Measurements from ENCODE around the gene AGER.
"Not testable (repeated sequence)": the region's sequence is repeated elsewhere in the genome, so short reads cannot be mapped to it uniquely, and the experiment has no call there.

Gene AGER

DNA sequence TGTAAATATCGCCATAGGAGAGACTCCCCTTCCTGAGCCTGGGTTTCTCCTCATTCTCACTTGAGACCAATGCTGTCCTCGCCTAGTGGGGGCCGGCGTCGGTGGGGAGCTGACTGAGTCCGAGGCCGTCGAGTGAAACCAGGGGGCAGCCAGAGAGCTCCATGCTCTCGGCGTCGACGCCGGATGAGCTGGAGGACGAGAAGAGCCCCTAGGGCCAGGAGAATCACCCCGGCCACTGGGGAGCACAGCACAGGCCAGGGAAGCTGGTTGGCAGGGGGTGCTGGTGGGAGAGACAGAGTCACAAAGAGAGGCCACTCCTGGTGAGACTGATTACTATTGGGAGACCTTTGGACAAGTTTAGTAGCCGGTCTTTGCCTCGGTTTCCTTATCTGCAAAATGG, 14.8 kb upstream of the AGER start:
- DNase-seq (ENCODE audit: low read depth in 2 of 2), result no peak

DNA sequence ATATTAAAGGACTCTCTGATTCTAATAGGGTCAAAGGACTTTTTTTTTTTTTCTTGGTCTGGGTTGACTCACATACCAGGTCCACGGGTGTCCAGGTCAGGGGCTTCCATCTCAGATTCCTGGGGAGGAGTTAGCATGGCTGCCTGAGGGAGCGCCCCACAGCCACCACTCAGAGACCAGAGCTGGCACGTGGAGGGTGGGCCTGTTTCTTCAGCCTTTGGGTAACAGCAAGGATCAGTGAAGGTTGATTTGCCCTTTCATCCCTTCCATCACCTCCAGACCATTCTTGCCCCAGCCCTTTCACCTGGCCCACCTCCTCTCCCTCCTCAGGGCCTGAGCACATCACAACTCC, 14.3 kb upstream of the AGER start:
- DNase-seq (ENCODE audit: low read depth in 2 of 2), result no peak

GRCh38 chr6:32196682-32197616, 12.9 kb upstream of the AGER start:
- no peak for DNase-seq (ENCODE audit: low read depth in 2 of 2)

DNA sequence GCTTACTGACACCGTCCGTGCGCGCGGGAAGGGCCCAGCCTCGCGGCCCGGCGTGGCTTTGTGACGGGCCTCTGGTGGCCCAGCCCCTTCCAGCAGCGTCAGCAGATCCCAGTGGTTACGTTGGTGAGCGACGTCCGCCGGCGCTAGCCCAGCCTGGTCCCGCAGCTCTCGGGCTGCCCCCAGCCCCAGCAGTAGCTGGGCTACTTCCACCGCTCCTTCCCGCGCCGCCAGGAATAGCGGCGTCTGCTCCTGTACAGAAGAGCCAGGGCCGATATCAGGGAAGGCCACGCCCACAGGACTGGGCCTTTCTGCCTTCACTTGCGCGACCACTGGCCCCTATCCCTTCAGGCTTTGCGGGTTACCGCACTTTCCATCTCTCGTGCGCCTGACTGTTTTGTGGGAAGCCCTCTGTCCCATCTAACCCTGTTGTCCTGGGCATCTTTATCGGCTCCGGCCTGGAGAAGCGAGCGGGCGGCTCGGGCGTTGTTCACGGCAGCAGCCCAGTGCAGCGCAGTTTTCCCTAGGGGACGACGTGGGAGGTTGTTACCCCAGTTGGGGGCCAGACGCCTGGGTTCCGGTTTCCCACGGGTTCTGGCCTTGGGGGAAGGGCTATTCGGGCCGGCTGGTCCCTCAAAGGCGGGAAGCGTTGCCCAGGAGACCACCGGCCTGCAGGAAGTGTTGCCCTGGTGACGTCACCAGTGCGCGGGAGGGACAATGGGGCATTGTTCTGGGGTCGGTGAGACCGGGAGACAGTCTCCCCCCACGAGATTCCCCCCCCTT, 12.0 kb upstream of the AGER start:
- DNase-seq (ENCODE audit: low read depth in 2 of 2), result no peak

GRCh38 chr6:32195652-32195901, 11.5 kb upstream of the AGER start:
- DNase-seq (ENCODE audit: low read depth in 2 of 2), result peak; percentile 99 to 100

DNA sequence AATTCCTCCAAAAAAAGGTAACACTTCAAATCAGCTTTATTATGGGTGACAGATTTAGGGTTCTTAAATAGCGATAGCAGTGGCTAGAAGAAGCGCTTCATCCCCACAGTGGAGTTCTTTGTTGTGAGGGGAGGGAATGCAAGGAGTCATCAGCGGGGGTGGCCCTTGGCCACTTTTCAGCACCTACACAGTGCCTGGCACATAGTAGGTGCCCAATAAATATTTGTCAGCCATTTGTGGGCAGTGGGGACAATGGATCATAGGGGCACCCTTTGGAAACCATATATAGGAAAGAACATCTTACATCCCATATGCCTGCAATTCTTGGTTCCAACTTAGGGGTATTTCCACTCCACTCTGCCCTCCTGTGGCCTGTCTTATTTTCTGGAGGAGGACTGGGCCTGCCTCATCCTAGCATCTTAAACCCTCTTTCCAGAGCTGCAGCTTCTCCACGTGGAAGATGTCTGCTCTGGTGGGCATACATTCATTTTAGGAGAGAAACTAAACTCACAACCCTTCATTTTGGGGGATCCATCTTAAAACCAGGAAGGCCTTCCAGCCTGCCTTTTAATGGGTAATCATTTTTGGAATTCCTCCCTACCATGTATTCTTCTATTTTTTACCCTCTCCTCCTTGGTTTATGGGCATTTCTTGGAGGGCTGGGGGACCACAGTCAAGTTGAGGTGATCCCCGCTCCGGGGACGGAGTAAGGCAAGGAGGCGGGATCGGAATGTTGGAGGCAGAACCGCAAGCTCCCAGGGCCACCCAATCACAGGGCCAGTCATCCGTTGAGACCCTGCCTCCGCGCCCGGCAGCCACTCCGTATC, 11.0 kb upstream of the AGER start:
- DNase-seq (ENCODE audit: low read depth in 2 of 2), result no peak

DNA sequence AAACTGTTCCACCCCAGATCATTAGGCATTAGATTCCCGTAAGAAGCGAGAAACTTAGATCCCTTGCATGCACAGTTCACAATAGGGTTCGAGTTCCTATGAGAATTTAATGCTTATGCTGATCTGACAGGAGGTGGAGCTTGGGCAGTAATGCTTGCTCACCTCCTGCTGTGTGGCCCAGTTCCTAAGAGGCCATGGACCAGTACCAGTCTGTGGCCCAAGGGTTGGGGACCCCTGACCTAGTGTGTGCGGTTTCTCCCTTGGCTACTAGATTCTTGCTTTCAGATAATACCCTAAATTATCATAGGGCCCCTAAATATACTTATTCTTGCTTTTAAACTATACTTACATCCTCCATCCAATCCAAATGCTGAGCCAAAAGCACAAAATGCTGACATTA, 10.3 kb upstream of the AGER start:
- DNase-seq (ENCODE audit: low read depth in 2 of 2), result no peak

DNA sequence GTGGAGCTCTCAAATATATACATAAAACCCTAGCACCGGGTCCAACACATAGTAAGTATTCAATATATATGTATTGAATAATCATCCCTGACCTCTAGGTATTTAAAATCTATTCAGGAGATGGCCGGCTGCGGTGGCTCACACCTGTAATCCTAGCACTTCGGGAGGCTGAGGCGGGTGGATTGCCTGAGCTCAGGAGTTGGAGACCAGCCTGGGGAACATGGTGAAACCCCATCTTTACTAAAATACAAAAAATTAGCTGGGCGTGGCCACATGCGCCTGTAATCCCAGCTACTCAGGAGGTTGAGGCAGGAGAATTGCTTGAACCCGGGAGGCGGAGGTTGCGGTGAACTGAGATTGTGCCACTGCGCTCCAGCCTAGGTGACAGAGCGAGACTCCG, 9.0 kb upstream of the AGER start:
- DNase-seq (ENCODE audit: low read depth in 2 of 2), result not testable (repeated sequence)

GRCh38 chr6:32192608-32193039, 8.6 kb upstream of the AGER start, which contains the start of gene GPSM3:
Gene GPSM3, minus strand, starts transcription at chr6:32192643. Its CDS starts 130 bp downstream, at chr6:32192513.
- DNase-seq (ENCODE audit: low read depth in 2 of 2), result no peak

GRCh38 chr6:32191696-32192607, 7.9 kb upstream of the AGER start:
- DNase-seq (ENCODE audit: low read depth in 2 of 2), result no peak

DNA sequence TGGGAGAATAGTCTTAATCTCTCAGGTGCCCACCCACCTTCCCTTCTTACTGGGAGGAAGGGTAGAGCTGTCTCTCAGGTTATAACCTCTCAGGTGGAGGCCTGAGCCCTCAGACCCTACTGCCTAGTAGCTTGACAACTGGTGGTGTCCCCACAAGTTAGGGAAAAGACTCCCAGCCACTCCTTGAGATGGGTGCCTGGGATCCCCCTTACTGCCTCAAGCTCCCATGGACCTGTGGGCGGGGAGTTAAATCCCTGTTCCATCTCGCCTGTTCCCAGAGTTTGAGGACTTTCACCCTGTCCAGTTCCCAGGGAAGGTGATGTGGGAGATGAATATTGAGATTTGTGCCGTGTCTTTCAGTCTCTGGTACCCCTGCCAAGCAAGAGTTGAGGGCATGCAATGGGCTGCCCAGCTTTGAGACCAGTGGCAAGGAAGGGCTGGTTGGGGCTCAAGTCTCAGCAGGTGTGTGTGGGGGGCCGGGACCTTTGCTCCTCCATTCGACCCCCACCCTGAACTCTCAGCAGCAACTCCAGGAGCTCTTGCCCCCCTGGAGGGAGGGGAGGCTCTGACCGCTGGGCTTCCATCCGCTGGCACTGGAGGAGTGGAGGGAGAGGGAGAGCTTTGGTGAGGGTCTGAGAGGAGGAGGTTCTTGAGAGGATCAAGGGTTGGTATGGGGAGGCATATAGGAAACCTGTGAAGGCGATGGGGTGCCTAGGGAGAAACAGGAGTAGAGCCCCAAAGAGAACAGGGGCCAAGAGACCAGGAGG, 7.0 kb upstream of the AGER start:
- DNase-seq (ENCODE audit: low read depth in 2 of 2), result no peak

DNA sequence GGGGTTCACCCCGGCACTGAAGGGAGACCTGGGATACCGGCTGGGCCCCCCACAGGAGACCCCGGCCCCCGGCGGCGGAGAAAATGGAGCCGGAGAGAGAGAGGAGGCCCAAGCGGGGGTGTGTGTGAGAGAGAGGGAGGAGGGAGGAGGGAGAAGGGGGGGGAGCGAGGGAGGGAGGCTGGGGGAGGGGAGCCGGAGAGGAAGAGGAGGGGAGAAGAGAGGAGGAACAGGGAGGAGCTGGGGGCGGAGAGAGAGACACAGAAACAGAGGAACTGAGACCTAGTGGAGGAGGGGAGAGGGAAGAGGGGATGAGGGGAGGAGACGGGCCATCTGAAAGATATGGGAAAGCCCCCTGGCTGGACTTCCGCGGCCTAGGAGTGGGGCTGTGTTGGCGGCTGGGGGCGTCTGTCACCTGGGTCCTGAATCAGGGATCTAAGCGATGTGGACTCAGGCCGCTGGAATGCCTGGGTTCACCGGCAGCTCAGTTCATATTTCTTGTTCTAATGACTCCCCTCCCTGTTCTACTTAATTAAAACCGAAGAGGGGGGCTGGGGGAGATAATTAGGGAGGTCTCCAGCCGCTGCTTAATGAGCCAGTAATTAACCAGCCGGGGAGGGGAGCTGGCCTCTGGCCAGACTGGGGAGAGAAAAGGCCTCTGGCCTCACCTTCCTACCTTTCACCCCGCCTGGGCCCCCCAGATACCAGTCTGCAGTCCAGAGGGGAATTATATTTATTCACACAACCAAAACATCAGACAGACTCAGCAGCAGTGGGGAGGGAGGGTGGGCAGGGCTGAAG, 6.2 kb upstream of the AGER start, which contains the start of gene PBX2:
Gene PBX2 (minus strand): TSS at position 149 of the 798 bp plus-strand sequence. CDS start 287 bp downstream, outside the sequence.
- peak; percentile 55 to 74 for DNase-seq (ENCODE audit: low read depth in 2 of 2)

DNA sequence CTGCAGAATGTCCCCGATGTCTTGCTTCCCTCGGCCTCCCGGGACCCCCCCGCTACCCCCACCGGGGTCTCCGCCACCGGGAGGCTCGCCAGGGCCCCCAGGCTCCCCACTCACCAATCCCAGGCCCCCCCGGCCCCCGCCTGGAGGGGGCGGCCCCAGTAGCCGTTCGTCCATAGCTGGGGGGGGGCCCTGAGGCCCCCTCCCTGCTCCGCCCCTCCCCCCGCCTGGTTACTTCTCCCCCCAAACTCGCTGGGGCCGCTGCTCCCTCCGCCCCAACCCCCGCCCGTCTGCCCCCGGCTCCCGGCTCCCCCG, 5.6 kb upstream of the AGER start:
- DNase-seq (ENCODE audit: low read depth in 2 of 2), result no peak

DNA sequence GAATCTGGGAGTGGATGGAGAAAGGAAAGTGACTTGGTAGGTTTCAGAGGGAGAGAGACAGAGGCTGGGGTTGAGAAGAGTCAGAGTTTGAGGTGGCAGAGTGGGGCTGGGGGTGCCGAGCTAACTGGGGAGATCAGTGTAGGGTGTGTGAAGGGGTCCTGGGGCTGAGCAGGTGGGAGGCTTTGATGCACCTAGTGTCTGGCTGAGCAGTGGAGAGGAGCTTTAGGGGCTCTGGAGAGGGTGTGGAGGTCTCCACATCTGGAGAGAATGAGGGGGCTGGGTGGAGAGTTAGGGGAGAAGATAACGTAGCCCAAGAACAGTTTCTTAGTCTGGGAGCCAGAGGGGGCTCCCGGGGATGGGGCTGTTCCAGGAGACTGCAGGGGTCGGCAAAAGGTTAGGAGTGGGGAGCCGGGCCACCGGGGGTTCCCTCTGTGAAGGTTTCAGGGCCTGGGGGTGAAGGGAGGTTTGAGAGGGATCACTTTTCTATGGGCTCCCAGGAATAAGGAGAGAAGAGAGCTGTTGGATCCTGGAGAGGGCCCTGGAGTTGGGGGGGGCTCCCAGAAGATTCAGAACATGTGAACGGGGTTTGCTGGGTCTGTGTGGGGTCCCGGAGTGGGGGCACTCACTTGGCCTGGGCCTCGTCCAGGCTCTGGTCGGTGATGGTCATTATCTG, 5.2 kb upstream of the AGER start:
- DNase-seq (ENCODE audit: low read depth in 2 of 2), result no peak

GRCh38 chr6:32188381-32189068, 4.5 kb upstream of the AGER start:
- DNase-seq (ENCODE audit: low read depth in 2 of 2), result no peak

GRCh38 chr6:32187725-32188380, 3.8 kb upstream of the AGER start:
- not testable (repeated sequence) for DNase-seq (ENCODE audit: low read depth in 2 of 2)

GRCh38 chr6:32187009-32187709, 3.1 kb upstream of the AGER start:
- DNase-seq (ENCODE audit: low read depth in 2 of 2), result no peak
